ENCODE measurements around the gene FAM222B.
"Not testable (repeated sequence)": the region's sequence is repeated elsewhere in the genome, so short reads cannot be mapped to it uniquely, and the experiment has no call there.

The FAM222B gene

DNA sequence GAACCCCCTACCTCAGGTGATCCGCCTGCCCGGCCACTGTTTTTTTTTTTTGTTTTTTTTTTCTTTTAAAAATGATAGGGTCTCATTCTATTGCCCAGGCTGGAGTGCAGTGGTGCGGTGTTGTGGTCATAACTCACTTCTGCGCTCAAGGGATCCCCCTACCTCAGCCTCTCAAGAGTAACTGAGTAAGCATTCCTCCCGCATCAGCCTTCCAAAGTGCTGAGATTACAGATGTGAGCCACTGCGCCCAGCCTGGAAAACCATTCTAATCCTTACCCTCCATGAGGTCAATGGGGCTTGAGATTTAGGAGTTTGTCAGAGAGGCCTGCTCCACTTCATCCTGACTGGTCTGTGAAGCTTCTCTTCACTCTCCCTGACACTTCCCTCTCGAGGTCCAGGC is 24.7 kb upstream of the FAM222B start:
- no peak for DNase-seq (ENCODE audit: low read depth)

DNA sequence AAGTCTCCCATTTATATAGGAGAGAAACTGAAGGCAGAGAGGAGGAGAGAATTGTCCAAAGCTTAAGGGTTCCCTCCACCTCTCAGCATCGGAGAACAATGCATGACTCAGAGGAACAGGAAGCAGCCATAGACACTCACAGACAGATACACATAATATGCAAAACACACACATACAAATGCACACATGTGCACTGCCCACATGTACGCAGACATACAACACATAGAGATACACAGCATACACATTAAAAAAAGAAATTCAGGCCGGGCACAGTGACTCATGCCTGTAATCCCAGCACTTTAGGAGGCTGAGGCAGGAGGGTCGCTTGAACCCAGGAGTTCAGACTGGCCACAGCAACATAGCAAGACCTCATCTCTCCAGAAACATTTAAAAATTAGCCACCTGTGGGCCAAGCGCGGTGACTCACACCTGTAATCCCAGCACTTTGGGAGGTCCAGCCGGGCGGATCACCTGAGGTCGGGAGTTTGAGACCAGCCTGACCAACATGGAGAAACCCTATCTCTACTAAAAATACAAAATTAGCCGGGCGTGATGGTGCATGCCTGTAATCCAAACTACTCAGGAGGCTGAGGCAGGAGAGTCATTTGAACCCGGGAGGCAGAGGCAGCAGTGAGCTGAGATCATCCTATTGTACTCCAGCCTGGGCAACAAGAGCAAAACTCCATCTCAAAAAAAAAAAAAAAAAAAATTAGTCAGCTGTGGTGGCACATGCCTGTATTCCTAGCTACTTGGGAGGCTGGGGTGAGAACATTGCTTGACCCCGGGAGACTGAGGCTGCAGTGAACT is 23.6 kb upstream of the FAM222B start:
- no peak for DNase-seq (ENCODE audit: low read depth)

DNA sequence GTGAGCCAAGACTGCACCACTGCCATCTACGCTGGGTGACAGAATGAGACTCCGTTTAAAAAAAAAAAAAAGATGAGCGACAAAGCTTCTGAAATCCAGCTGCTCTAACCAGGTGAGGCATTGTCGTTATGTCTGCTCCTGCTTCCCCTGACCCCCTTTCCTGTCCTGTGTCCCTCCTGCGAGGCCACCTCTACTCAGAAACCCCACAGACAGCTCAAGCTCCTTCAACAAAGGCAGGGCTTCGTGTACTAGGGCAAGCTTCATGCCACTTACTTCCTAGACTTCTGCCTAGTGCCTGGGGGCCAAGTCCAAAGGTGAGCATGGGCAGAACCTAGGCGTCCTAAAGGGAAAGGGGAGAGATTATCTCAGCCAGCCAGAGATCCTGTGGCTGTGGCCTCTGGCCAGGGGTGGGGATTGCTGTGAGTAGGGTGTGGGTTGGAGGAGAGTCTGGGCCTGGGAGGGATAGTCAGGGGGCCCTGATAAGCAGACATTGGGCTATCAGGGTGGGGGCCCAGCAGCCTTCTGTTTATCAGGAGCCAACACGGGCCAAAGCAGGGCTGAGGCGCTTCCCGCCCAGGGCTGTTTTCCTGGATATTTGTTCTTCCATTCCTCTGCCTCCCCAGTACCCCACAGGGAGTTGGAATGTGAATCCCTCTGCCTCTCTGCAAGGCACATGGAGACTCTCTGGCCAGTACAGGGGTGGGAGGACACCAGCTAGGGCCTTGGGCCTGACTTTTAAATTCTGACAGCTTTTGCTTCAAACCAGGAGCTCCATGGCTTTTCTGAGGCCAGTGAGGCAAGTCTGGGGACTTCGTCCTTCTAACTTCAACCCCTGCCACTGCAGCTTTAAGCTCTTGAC is 22.6 kb upstream of the FAM222B start:
- no peak for DNase-seq (ENCODE audit: low read depth)

DNA sequence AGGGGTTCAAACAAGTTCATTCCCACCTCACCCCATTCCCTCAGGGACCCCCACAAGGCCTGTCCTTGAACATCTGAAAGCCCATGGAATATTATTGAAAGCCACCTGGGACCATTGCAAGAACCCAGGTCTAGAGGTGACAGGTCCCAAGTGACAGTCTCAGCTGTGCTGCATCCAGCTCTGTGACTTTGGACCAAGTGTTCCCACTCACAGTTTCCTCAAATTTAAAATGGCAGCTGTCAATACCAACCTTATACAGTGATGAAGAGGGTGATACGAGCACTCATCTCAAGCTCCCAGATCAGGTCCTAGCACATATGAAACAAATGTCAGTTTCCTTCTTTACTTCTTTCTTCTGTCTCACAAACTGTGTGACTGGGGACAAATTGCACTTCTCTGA is 21.4 kb upstream of the FAM222B start:
- no peak for DNase-seq (ENCODE audit: low read depth)

DNA sequence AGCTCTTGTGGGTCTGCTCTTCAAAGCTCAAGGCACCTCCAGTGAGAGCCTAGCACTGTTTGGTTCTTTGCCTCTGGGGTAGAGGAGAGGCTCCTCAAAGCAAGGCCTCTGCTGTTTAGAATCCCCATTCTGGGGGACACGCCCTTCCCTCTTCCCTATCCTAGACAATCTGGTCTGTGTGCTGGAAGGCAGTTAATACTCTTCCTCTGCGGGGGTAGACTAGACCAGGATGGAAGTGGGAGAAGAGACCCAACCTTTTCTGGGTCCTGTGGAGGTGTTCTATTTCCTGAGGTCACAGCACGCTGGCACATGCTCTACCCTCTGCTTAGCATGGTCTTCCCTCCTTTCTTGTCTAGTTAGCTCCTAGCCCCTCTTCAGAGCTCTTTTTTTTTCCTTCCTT is 20.0 kb upstream of the FAM222B start:
- no peak for DNase-seq (ENCODE audit: low read depth)

DNA sequence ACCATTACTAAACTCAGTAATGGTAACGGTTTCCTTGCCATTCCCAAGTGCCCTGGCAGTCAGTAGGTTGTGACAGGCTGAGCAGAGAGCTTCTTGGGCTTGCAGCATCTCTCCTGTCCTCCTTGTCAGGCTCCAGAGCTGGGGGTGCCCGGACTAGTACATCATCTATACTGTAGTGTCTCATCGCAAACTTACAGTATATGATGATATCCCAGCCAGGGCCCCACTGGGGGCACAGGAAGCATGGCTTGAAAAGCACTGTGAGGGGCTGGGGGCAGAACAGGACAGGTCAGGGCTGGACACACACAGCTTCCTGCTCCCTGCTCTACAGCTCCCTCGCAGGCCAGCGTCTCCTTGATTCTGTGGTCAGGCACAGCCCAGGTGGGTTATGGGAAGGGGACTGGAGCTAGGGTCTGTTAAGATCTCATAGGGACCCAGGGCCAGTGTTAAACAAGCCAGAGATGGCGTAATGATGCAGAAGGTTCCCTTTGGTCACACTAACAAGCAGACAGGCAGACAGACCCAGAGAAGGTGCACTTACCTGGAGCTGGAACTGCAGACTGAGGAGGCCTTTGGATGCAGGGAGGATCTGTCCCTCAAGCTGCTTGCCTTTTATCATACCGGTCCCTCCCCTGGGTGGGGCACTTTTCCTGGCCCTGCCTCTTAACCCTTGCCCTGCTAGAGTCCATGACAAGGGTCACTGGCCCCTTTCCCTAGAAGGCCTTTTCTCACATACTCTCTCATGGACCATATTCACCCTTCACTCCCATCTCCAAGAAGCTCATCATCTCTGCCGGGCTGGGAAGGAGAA is 19.0 kb upstream of the FAM222B start:
- no peak for DNase-seq (ENCODE audit: low read depth)

DNA sequence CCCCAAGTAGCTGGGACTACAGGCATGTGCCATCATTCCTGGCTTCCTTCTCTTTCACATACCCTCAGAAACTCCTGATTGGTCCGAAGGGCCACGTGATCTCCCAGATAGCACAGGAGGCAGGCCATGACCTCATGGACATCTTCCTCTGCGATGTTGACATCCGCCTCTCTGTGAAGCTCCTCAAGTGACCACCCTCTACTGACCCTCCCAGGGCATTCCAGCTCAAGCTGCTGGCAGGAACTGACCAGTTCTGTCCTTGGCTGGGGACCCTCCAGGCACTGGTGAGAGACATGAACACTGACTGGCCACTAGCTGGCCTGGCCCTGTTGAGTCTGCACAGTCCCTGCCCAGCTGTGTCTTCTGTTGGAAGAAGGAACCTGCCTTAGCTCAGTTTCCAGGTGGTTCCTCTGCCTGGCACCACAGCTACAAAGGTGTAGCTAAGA is 17.8 kb upstream of the FAM222B start:
- DNase-seq (ENCODE audit: low read depth): no peak

DNA sequence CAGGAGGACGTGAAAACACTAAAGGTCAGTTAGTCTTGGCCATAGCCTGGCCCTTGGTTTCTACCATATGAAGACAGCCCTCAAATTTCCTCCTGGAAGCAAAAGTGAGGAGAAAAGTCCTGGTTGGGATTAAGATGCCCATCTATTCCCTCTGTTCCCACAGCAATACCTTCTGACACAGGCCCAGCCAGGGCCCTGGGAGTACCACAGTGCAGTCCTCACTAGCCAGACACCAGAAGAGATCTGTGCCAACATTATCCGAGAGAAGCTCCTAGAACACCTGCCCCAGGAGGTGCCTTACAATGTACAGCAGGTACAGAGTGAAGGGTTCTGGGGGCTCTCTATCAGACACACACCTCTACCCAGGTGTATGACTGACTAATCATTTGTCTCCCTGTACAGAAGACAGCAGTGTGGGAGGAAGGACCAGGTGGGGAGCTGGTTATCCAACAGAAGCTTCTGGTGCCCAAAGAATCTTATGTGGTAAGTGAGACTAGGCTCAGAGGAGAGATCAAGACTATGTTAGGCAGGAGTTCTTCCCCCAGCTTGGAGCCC is 16.3 kb upstream of the FAM222B start:
- DNase-seq (ENCODE audit: low read depth): no peak

DNA sequence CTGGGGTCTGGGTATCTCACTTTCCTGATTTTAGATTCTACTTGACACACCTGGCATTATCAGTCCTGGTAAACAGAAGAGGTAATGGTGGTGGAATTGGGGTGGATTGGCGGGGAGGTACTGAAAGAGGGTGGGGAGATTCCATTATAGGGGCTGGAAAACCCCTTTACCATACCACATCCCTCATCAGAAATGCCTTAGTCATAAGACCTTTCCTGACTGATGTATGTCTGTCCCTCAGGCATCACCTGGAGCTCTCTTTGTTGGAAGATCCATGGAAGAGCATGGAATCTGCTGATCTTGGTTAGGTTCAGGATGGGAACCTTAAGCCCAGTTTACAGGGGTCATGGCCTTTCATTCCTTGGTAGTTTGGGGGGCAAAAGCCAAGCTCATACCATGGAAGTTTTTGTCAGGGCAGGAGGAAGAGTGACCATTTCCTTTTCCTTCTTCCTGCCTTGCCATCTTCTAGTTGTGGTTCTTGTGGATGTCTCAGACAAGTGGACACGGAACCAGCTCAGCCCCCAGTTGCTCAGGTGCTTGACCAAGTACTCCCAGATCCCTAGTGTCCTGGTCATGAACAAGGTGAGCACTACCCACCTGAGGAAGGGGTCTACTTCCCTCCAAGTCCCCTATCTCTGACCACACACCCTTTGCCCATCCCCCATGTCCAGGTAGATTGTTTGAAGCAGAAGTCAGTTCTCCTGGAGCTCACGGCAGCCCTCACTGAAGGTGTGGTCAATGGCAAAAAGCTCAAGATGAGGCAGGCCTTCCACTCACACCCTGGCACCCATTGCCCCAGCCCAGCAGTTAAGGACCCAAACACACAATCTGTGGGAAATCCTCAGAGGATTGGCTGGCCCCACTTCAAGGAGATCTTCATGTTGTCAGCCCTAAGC is 15.6 kb upstream of the FAM222B start:
- DNase-seq (ENCODE audit: low read depth): no peak

DNA sequence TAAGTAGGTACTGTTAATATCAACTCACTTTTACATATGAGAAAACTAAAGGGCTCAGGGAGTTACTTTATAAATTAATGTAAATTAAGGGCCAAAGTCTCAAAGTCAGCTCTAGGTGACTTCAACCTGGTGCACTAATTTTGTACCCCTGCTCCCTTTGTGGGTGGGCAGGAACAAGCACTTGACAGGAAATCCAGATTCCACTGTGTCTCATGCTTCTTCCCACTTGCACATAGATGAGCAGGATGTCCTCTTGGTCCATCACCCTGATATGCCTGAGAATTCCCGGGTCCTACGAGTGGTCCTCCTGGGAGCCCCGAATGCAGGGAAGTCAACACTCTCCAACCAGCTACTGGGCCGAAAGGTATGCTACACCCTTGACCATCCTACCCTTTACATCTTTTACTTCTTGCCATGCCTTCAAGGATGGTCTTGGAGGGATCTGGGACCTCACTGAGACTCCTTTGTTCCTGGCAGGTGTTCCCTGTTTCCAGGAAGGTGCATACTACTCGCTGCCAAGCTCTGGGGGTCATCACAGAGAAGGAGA is 13.5 kb upstream of the FAM222B start:
- DNase-seq (ENCODE audit: low read depth): no peak

DNA sequence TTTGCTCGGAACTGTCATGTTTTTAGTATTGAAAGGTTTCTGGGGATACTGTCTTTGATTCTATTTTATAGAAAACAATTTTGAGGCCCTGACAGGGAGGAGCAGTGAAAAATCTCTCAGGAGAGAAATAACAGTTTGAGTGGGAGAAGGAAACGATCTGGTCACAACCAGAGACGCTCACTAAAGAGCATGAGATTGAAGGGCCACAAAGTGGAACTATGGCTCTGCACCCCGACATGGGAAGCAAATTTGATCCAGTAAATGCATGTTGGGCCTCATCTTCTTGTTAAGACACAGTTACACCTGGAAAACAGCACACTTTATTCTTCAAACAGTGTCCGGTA is 12.7 kb upstream of the FAM222B start:
- no peak for DNase-seq (ENCODE audit: low read depth)

DNA sequence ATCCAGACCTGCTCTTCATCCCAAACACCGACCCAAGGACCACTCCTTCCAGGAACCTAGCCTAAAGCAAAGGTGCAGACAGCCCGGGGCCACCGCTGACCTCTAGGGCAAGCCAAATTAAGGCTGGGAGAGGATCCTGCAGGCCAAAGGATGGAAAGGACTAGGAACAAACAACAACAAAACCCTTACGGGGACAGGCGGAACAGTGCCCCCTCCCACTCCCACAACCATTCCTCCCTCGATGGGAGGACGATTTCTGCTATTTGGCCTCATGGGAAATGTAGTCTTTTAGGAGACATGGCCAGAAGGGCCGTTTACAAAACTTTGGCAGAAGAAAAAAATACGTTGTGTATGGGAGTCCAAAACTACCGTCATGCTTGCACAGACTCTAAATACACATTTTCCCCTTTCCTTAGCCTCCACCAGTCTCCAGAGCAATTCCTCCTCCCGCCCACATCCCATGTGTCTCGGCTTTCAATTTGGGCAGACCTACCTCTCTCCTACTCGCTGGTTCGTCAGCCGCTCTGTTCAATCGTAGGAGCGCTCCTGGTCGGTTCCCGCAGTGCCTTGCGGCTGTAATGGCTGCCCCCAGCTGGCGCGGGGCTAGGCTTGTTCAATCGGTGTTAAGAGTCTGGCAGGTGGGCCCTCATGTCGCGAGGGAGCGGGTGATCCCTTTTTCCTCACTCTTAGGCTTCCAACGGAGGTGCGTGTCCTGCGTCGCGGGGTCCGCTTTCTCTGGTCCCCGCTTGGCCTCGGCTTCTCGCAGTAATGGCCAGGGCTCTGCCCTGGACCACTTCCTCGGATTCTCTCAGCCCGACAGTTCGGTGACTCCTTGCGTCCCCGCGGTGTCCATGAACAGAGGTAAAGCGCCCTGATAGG is 12.1 kb upstream of the FAM222B start, which contains the start of gene ERAL1:
ERAL1 (plus strand) TSS at position 560 of the 879 bp plus-strand sequence; CDS start at position 579, 19 bp downstream.
- peak; percentile 68 for DNase-seq (ENCODE audit: low read depth)

DNA sequence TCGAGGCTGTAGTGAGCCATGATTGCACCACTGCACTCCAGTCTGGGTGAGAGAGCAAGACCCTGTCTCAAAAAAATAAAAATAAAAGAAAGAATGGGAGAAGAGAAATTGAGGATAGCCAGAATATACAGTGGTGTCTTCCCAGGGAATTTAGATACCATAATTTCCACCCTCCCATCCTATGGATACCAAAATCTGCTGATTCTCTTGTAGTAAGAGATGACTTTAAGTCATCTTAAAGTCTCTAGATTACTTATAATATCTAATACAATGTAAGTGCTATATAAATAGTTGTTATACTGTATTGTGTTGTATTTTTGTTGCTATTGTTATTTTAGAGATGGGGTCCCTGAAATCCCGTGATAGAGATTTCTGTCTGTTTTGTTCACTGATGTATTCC is 10.7 kb upstream of the FAM222B start:
- no peak for DNase-seq (ENCODE audit: low read depth)

DNA sequence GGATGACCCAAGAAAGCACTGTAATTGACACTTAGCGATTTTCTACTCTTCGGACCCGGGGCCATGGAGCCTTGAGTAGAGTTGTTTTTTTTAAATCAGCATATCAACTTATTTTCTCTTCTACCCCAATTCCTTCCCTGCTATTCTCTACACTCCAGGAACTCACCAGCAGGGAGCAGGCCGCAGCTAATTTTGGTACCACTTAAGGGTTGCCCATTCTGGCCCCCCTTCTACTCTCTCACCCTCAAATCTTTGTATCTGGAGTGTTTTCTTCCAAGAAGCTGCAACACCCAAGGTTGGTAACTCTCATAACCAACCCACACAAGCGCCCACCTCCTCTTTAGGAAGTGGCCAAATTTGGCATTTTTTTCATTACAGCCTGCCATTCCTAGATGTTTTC is 6.7 kb upstream of the FAM222B start:
- DNase-seq (ENCODE audit: low read depth): no peak

DNA sequence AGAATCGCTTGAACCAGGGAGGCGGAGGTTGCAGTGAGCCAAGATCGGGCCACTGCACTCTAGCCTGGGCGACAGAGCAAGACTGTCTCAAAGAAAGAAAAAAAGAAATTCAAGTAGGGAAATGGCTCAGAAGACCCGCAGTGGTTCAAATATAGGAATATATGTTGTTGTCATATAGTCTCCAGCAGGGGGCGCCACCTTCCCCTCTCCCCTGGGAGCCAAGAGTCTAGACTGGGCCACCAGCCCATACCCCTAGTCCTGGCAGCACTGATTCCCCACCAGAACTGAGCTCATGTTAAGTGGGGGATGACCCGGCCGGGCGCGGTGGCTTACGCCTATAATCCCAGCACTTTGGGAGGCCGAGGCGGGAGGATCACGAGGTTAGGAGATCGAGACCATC is 6.1 kb upstream of the FAM222B start:
- DNase-seq (ENCODE audit: low read depth): peak; percentile 27

DNA sequence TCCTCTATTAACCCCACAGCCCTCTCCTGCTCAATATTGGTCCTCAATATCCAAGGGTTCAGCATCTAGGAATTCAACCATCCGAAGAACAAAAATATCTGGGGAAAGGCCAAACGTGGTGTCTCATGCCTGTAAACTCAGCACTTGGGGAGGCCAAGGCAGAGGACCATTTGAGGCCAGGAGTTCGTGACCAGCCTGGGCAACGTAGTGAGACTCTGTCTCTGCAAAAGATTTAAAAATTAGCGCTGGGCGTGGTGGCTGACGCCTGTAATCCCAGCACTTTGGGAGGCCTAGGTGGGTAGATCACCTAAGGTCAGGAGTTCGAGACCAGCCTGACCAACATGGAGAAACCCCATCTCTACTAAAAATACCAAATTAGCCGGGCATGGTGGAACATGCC is 4.1 kb upstream of the FAM222B start:
- not testable (repeated sequence) for DNase-seq (ENCODE audit: low read depth)

DNA sequence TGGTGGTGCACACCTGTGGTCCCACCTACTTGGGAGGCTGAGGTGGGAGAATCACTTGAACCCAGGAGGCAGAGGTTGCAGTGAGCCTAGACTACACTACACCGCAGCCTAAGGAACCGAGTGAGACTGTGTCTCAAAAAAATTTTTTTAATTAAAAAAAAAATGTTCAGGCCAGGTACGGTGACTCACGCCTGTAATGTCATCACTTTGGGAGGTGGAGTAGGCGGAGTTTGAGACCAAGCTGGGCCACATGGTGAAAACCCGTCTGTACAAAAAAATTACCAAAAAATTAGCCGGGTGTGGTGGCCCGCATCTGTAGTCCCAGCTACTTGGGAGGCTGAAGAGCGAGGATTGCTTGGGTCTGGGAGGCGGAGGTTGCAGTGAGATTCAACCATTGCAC is 3.6 kb upstream of the FAM222B start:
- no peak for DNase-seq (ENCODE audit: low read depth)

DNA sequence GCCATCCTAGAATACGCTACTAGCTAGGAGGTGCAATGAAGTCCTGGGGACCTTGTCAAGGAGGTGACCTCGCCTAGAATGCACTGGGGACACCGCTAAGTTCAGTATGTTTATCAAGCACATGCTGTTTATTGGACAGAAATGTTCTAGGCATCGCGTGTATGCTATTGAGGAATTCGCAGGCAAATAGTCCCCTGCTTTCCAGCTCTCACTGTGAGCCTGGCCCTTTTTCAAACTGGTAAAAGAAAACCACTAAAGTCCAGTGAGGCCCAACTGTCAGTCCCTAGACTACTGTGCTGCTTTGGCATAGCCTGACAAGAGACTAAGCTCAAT is 1.2 kb upstream of the FAM222B start:
- DNase-seq (ENCODE audit: low read depth): no peak

DNA sequence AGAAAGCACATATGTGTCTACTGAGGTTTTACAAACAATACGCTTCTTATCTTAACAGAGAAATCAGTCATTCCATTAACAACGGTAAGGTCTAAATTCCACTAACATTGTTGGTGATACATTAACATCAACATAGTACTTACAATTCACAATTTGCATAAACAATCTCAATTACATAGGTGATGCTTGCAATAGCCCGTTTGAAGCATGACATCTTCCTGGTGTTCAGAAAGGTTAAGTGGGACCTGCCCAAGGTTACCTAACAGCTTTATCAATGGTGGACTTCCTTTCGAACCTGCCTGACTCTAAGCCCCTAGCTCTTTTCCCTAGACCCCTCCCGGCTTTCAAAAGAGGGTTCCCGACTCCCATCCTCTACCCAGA is 699 bp downstream of the FAM222B start:
- DNase-seq (ENCODE audit: low read depth): no peak

DNA sequence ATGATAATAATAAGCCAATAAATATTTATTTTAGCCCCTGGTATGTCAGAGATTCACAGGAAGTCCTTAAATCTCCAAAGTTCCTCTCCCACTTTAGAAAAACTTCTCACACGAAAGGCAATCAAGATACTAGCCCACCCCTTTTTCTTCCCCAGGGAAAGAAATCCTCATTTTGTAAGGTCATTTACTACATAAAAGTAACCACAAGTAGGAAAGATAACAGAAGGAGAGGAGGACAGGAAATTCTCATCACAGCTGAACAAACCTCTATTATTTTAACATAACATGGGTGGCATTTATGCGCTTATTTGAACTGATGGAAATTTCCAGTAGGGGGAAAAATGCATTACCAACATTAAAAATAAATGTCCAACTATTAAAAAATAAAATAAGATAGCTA is 3.4 kb downstream of the FAM222B start:
- no peak for DNase-seq (ENCODE audit: low read depth)
